GM18951 (cell line): Measurements from ENCODE around the gene AIMP2.
"Not testable (repeated sequence)": the region's sequence is repeated elsewhere in the genome, so short reads cannot be mapped to it uniquely, and the experiment has no call there.

Experiments
- POLR2A ChIP-seq: IDR thresholded peaks from 4 replicates; pipeline ENCODE4 v1.6.1; 2011; ENCODE audit warnings: mild to moderate bottlenecking; ENCODE audit not compliant: insufficient read length, insufficient read depth; ENCODE audit errors: extremely low read depth
- in situ Hi-C: fragments of 300-500 bp; cut with MboI; formaldehyde crosslinking; loops from one replicate; pipeline ENCODE4 v1.12.0; 2022; ENCODE audit warnings: low sequenced_read_pairs, mixed read lengths, inconsistent platforms; ENCODE audit not compliant: unreplicated experiment

Gene AIMP2

DNA sequence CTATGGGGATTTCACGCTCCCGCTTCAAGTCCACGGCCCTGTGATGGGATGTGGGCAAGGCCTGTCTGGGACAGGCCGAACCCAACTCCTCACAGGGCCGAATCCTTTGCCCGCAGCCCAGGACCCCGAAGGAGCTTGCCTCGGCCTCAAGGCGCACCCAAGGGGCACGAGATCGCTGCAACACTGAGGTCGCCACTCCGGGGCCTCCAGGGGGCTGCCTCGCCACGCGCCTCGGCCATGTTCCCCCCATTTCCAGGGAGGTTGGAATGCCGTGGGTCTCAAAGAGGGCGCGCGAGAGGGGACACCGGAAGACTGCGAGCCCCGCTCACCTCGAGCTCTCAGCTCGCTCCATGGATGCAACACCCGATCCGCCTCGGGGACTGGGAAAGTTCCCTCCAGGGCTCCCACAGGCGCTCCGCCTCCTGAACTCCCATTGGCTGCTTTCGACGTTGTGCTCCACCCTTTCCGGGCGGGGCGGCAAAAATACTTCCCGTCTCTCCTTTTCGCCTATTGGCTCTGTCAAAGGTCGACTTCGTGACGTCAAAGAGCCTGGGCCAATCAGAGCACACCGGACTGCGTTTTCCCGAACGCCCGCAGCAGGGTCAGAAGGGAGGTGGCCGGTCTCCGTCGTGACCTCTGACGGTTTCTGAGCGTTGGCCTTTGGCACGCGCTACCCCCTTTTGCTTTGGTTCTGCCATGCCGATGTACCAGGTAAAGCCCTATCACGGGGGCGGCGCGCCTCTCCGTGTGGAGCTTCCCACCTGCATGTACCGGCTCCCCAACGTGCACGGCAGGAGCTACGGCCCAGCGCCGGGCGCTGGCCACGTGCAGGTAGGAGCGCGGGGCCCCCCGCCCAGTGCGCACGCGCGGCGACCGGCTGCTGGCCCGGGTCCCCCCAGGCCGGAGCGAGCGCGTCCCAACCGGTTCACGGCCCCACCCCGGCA lies at the start of gene AIMP2, which contains the start of gene PMS2:
Gene AIMP2, plus strand, starts transcription at position 605 of the 944 bp plus-strand sequence. Its CDS starts 92 bp downstream, at position 697.
Gene PMS2, minus strand, starts transcription at position 382 of the 944 bp plus-strand sequence. Its CDS starts 30 bp downstream, at position 352.
- peak; percentile 91 for TF ChIP-seq POLR2A
- in situ Hi-C loops = no loop called here

DNA sequence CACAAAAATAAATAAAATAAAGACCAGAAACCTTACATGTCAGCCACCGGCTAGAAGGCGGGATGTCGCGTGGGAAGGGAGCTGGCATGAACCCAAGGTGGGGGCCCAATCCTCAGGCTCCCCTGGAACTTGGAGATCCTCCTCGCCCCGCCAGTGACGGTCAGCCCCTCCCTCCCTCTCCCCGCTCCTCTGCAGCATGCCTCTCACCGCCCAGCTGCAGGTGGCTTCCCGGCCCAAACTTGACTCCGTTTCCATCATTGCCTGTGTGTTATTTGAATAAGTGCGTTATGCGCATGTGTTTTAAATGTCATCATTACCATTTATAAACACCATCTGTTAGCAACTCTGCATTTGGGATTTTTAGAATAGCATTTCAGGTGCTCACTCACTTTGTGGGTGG lies 45.9 kb upstream of the AIMP2 start:
- in situ Hi-C loops = not testable (repeated sequence)

DNA sequence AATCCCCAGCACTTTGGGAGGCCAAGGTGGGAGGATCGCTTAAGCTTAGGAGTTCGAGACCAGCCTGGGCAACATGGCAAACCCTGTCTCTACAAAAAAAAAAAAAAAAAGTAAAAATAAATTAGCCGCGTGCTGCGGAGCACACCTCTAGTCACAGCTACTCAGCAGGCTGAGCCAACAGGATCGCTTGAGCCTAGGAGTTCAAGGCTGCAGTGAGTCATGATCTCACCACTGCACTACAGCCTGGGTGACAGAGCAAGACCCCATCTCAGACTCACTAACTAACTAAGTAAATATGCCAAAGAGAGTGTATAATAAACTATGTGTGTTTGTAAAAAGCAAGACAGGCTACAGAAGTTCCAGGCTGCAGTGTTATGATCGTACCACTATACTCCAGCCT lies 45.3 kb upstream of the AIMP2 start:
- in situ Hi-C loops = not testable (repeated sequence)

DNA sequence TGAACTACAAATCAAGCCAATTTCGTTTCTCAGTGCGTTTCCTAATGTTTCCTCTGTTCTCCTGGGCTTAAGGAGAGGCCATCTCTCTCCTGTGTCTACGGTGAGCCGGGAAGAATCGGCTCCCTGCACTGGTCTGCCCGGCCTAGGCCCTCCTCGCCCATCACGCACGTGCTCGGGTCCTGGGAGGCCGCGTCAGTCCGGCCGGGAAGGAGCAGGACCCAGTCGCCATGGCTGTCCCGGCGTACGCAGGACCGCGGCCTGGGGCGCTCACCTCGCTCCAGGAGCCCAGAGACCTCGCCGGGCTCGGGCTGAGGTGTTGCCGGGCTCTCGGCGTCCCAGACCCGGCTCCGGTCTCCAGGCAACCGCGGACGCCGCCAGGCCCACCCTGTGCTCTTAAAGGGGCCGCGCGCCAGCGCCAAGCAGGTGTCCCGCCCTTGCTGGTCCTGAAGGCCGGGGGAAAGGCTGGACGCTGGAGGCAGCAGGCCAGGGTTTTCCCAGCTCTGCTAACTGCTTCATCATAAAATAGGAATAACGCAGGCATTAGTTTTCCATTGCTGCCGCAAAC lies 38.6 kb upstream of the AIMP2 start, which contains the start of gene RSPH10B:
Gene RSPH10B, minus strand, starts transcription at position 343 of the 565 bp plus-strand sequence. CDS start 3,573 bp downstream, outside the sequence.
- in situ Hi-C loops = not testable (repeated sequence)

DNA sequence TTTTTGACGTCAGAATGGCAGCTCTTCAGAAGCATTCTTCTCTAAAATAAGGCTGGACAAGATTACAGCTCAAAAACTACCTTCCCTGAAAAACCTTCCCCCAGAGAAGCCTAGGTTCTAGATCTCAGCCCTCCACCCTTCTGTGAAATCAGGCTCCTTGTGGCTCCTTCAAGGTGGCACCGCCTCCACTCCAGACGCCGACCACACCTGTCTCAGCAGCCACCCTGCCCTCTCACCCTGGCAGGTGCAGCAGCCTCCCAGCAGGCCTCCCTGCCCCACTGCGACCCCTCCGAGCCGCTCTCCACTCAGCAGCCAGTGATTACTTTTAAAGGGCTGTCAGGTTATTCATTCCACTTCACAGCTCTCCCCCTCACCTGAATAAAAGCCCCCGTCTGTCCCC lies 35.5 kb upstream of the AIMP2 start:
- in situ Hi-C loops = not testable (repeated sequence)

- in situ Hi-C loops = loop anchor here (5.0 kb wide), 1 partner anchor 763 kb away; no protein-coding TSS in a partner anchor
Measured at GRCh38 chr7:5979680-5980314, 29.3 kb upstream of the AIMP2 start.

- in situ Hi-C loops = not testable (repeated sequence)
Measured at GRCh38 chr7:5987061-5987460, 22.0 kb upstream of the AIMP2 start.

DNA sequence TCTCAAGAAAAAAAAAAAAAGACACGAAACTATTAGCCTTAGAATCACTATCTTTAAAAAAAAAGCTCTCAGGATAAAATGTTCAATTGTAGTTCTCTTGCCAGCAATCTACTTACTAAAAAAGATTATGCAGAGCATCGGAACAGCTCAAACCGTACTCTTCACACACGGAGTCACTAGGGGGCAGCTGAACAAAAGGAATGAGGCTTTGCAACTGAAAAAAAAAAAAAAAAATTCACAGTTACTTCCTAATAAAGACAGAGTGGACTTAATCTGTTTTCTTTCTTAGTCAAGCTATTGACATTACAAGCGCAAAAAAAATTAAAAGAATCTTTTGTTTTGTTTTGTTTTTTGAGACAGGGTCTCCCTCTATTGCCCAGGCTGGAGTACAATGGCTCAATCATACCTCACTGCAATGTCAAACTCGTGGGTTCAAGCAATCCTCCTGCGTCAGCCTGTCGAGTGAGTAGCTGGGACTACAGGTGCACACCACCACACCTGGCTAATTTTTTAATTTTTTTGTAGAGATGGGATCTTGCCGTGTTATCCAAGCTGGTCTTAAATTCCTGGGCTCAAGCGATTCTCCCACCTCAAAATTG lies 11.8 kb upstream of the AIMP2 start:
- no peak for TF ChIP-seq POLR2A
- in situ Hi-C loops = no loop called here

DNA sequence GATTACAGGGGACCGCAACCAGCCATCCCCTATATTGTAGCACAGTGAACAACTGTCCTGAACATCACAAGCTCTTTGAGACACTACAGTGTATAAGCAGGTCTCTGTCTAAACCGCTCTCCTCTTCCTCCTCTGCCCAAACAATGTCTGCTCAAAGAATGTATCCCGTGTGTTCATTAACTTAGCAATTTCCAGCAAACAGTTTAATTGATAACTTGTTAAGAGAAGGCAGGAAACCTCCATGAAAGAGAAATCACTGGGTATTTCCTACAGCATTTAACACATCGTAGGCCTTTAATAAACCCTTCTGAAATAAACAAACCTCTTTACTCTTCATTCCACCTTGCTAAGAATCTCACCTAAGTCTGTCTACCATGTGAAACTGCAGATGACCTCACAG lies 1.7 kb upstream of the AIMP2 start:
- in situ Hi-C loops = no loop called here
- no peak for TF ChIP-seq POLR2A

DNA sequence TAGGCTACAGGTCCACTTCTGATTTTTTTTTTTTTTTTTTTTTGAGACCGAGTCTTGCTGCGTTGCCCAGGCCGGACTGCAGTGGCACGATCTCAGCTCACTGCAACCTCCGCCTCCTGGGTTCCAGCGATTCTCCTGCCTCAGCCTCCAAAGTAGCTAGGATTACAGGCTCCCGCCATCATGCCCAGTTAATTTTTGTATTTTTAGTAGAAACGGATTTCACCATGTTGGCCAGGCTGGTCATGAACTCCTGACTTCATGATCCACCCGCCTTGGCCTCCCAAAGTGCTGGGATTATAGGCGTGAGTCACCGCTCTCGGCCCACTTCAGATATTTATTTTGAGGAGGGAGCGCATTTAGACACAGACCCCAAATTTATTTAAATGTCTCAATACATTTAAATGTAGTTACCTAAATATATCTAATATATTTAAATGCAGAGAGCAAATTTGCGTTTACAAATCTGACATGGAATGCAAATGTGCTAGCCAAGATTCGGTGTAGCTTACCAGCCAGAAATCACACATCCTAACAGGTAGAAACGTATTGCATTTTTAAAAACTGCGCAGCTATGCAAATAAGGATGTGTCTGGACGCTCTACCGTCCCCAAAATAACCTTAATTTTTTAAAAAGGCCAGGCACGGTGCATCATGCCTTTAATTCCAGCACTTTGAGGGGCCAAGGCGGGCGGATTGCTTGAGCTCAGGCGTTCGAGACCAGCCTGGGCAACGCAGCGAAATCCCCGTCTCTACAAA lies 1.1 kb upstream of the AIMP2 start:
- in situ Hi-C loops = not testable (repeated sequence)

DNA sequence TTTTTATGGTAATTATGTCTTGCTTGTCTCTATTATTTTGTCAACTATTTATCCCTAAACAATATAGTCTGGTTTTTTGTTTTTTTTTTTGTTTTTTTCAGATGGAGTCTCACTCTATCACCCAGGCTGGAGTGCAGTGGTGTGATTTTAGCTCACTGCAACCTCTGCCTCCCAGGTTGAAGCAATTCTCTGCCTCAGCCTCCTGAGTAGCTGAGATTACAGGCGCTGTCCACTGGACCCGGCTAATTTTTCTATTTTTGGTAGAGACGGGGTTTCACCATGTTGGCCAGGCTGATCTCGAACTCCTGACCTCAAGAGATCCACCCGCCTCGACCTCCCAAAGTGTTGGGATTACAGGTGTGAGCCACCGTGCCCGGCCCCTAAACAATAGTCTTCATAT lies 1.3 kb downstream of the AIMP2 start:
- in situ Hi-C loops = not testable (repeated sequence)

DNA sequence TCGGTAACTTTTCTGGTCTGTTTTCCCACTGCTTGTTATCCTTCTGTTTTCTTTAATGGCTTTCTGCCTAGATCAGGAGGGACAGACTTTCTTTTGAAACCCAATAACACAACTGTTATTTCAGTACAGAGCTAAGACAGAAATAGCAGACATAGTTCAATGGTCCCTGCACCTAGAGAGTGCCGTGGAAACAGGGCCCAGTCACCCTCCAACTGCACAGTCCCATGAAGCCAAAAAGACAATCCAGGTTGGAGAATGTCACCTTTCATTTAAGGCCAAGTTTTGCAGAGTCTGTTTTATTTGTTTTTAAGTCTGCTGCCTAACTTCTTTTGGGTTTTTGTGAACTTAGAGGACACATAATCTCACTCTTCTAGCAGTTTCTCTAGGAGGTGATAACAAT lies 2.5 kb downstream of the AIMP2 start:
- in situ Hi-C loops = no loop called here
- no peak for TF ChIP-seq POLR2A

GRCh38 chr7:6012355-6013104 lies 3.5 kb downstream of the AIMP2 start:
- TF ChIP-seq POLR2A = no peak
- in situ Hi-C loops = no loop called here
